DMS153 treated with DMSO at 0.1 percent for 48 hours (cell line): Measurements from ENCODE around the gene SPDYE2B.
"Not testable (repeated sequence)": the region's sequence is repeated elsewhere in the genome, so short reads cannot be mapped to it uniquely, and the experiment has no call there.

Experiments used
- DNase-seq: peaks from one replicate; lab custom pipeline; 2025; ENCODE audit not compliant: unreplicated experiment; lab: John Stamatoyannopoulos, UW

The SPDYE2B gene

GRCh38 chr7:102649924-102650323, at the start of gene SPDYE2B:
Gene SPDYE2B, plus strand, starts transcription at chr7:102650319. Its CDS starts 2,030 bp downstream, at chr7:102652349.
- DNase-seq = not testable (repeated sequence)

DNA sequence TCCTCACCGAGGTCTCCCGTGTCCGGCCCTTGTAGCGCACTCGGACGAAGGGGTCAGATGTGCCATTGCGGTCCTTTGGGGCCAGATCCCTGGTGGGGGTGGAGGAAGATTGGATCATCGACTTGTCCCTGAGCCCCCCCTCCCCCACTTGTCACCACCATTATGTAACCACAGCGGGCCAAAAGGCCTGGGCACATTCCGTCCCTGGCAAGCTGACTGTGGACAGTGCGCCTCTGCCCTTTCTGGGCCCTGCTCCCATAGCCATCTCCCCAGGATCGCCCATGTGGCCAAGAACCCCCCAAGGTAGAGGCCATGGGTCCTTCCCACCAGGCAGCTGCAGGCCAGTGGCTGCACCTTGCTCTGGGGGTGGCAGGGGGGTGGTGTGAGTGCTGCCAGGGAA, 47.8 kb upstream of the SPDYE2B start:
- not testable (repeated sequence) for DNase-seq

DNA sequence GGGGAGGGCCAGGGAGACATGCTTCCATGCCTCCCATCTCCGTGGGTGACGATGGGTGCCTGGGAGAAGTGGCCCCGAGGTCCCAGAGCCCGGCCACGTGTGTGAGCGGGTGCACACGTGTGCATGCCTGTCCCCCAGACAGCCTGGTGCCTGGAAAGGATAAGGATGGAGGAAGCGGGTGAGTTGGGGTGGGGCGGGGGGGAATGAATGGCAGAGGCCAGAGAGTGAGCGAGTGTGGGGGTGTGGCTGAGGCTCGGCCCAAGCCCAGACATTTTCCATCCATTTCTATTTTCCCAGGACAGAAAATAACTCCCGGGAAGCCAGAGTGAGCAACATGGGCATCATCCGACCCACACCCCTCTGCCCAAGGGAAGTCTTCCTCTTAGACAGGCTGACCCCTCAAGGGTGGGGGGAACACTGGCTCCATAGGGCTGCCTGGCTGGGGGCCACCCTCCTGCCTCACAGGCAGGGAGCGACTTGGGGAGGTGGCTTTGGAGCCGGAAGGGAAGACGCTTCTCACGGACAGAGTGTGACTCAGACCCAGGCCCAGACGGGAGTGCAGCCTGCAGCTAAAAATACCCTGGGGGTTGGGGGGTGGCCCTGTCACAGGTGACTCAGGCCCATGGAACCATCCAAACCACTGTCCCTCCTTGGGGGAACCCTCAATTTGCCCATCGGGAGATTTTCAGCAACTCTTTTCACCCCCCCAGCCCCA, 45.5 kb upstream of the SPDYE2B start:
- not testable (repeated sequence) for DNase-seq

DNA sequence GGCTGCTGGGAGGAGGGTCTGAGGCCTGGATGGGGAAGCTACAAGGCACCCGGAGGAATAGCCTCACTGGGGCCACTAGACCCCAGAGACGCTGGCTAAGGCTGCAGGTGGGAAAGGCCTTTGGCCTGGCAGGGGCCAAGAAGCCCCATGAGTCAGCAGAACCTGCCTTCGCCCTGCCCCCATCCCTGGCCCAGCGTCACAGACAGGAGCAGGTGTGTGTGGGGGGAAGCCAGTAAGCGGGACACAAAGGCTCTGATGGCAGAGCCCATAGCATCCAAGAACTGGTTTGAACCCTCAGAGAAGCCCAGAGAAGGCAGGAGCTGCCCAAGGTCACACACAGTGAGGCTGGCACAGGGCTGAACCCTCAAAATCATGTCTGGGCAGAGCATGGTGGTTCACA, 43.3 kb upstream of the SPDYE2B start:
- not testable (repeated sequence) for DNase-seq

DNA sequence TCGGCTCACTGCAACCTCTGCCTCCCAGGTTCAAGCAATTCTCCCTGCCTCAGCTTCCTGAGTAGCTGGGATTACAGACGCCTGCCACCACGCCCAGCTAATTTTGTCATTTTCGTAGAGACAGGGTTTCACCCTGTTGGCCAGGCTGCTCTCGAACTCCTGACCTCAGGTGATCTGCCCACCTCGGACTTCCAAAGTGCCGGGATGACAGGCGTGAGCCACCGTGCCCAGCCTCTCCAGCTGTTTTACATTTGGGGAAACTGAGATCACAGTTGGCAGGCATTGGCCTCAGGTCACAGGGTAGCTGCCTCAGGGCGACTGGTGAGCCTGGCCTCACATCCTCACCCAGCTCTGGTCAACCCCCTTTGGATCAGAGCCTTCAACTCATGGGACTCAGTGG, 40.4 kb upstream of the SPDYE2B start:
- DNase-seq = not testable (repeated sequence)

DNA sequence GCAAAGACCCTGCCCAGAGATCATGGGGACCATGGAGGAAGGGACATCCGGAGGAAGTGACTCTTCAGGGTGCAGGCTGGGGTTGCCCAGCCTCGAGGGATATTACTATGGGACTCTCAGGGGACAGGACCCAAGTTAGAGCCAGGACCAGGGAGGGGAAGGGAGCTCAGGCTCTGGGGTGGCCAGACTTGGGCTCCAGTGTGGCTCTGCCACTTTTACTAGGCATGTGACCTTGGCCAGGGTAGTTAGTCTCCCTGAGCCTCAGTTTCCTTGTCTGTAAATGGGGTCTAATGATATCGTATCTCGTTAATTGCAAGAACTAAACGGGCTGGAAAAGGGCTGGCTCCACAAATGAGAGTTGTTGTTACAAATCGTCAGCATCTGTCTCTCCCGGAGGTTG, 39.7 kb upstream of the SPDYE2B start:
- DNase-seq = not testable (repeated sequence)

DNA sequence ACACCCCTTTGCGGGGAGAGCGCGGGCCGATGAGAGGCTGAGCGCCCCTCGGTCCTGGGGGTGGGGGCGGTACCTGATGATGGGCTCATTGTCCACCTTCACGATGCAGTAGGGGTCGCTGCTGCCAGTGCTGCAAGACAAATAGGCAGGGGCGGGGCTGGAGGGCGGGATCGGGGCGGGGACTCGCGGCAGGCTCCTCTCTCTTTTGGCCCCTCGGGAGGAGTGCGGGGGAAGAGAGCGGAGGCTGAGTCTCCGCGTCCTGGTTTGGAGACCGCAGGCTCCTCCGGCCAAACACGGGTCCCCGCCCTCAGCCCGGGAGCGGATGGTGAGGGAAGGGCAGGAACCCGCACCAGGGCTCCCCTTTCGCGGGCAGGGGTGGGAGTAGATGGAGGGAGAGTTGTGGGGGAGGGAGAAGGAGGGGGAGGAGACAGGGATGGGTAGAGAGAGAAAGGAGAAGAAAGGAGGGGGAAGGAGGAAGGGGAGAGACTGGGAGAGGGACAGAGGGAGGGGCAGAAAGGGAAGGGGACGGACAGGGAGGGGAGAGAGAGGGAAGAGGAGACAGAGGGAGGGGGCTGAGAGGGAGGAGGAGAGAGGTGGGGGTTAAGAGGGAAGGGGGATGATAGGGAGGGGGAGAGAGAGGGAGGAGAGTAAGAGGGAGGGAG, 39.0 kb upstream of the SPDYE2B start:
- not testable (repeated sequence) for DNase-seq

DNA sequence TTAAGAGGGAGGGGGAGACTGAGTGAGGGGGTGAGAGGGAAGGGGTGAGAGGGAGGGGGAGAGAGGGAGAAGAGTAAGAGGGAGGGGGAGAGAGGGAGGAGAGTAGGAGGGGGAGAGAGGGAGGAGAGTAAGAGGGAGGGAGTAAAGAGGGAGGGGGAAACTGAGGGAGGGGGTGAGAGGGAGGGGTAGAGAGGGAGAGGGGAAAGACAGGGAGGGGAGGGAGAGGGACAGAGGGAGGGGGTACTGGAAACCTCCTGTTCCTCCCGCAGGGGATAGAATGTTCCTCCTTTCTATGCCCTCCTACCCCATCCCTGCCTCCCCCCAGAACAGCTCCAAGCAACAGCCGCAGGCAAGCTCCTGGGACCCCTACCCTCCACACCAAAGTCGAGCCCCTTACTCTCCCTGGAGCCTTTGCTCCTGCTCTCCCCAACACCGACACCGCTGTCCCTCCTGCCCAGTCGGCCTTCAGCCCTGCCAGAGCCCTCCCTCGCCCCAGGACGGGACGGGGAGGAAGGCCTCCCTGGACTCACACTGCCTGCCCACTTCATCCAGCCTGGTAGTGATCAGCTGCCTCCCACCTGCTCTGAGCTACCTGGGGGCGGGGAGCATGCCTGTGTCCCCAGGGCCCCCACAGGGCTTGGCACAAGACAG, 38.3 kb upstream of the SPDYE2B start:
- DNase-seq = not testable (repeated sequence)

GRCh38 chr7:102613575-102614345, 36.4 kb upstream of the SPDYE2B start:
- not testable (repeated sequence) for DNase-seq

GRCh38 chr7:102614346-102614697, 35.8 kb upstream of the SPDYE2B start:
- DNase-seq = not testable (repeated sequence)

- DNase-seq = not testable (repeated sequence)
Observed at GRCh38 chr7:102614873-102615272, 35.2 kb upstream of the SPDYE2B start.

DNA sequence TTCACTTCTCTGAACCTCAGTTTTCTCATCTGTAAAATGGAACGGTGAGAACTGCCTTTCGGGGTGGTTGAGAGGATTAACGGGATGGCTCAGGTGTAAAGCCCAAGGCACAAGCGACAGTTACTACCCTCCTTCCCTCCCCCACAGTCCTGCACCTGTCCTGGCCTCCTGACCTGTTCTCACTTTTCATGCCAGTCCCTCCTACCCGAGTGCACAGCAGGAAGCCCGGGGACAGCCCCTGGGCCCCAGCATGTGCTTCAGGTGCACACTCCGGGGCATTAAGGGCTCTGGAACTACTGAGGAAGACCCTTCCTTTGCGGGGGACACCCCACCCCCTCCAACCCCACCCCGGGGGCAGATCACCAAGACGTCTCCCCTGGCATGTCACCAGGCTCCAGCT, 34.2 kb upstream of the SPDYE2B start:
- DNase-seq = not testable (repeated sequence)

DNA sequence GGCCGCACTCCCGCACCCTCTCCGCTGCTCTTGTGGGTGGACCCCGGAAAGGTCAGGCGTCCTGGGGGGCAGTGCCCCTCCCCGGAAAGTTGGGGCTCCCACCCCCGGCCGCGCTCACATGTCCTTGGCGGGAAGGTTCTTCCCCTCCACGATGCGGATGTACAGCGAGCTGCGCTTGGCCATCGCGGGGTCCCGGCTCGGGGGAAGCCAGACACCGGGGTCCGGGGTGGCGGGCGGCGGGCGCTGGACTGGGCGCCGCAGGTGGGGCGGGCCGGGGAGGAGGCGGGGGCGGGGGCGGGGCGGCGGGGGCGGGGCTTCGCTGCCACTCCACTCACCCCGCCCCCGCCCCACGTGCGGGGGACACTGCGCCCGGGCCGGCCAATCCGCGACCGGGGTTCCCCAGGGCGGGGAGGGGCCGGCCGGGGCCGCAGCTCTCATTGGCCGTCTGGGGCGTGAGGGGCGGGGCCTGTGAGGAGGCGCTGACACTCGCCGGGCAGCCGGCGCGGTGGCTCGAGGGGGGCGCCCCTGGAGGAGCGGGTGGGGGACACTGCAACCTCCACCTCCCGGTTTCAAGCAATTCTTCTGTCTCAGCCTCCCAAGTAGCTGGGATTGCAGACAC, 33.5 kb upstream of the SPDYE2B start, which contains the start of gene RASA4:
TSS of gene RASA4 (minus strand) at position 250 of the 619 bp plus-strand sequence. CDS start at position 183, 67 bp downstream.
- not testable (repeated sequence) for DNase-seq

DNA sequence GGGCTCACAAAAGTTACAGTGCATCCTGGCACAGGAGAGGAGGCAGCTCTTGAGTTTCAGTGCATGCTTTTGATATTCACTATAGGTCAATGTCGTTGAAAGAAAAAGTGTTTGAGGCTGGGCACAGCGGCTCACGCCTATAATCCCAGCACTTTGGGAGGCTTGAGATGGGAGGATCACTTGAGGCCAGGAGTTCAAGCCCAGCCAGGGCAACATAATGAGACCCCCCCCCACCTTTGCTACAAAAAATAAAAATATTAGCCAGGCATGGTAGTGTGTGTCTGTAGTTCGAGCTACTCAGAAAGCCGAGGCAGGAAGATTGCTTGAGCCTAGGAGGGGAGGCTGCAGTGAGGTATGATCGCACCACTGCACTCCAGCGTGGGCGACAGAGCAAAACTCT, 32.0 kb upstream of the SPDYE2B start:
- not testable (repeated sequence) for DNase-seq

DNA sequence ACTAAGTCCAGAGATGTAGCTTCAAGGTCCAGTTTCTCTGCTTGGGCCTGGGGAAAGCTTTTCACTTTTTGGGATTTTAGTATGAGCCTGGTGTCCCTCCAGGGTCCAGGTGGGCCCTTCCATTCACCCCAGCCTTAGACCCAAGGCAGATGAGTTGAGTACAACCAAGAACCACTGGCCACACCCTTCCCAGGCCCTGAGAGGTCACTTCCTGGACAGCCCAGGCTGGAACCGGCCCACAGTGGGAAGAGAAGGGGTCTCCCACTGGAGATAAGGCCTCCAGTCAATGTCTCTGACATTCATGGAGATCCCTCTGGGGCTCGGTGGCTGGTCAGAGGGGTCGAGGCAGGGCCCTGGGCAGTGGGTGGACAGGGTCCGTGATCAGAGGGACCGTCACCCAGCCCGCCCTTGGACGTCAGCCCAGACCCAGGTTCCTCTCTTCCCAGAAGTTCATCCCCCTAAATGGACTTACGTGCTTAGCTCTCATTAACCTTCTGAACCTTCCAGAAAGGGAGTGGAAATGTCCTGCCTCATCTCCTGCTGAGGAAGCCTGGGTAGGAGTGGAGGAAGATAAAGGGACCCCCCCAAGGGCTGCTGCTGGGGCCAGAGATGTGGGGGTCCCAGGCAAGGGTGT, 22.7 kb upstream of the SPDYE2B start:
- not testable (repeated sequence) for DNase-seq

DNA sequence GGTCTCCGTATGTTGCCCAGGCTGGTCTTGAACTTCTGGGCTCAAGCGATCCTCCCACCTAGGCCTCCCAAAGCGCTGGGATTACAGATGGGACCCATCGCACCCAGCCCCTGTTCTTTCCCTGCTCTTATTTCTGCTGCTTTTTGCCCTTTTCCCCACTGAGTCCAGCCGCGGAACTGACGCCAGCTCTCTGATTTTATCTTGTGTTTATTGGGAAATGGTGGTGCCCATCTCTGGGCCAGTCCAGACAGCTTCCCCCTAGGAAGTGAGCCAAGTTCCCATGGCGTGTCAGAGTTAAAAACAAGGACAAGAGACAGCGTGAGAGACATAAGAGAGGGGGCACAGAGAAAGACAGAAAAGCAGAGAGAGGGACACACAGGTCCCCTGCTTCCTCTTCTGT, 19.5 kb upstream of the SPDYE2B start:
- DNase-seq = not testable (repeated sequence)

DNA sequence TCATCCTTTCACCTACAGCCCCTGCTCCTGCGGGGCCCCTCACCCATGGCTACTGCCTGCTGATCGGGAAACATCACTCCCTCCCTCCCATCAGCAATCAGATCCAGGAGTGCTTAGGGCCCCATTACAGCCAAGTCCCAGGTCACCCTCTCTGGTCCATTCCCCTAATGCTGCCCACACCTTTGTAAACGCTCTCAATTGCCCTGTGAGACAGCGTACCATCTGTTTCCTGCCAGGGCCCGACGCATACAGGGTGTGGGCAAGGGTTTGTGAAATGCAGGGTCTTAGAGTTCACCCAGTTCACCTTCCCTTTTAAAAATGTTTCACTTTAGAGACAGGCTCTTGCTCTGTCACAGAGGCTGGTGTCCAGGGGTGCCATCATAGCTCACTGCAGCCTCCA, 15.8 kb upstream of the SPDYE2B start:
- not testable (repeated sequence) for DNase-seq

DNA sequence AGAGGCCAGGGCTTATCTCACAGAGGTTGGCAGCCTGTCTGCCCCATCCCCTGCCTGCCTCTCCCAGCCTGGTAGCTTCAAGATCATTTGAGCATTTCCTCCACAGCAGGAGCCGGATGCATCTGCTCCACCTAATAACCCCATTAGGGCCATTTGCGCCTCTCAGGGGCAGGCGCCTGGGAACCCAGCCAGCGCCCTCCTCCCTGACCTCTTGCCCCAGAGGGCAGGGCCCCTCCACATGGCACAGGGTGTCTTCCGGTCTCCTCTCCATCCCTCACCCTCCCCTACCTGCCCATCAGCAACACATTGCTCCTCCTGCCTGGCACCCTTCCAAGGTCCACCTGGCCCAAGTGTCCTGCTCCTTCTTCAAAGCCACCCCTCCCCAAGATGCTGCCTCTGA, 14.8 kb upstream of the SPDYE2B start:
- DNase-seq = not testable (repeated sequence)

DNA sequence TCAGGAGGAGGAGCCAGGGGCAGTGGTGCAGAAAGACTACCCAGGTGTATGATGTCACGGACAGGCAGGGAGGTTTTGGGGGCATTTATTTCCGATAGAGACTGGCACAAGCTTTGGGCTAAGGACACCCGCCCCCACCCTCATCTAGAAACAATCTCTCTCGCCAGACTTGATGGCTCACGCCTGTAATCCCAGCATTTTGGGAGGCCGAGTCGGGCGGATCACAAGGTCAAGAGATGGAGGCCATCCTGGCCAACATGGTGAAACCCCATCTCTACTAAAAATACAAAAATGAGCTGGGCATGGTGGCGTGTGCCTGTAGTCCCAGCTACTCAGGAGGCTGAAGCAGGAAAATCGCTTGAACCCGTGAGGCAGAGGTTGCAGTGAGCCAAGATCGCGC, 13.2 kb upstream of the SPDYE2B start:
- not testable (repeated sequence) for DNase-seq

GRCh38 chr7:102638848-102639247, 11.3 kb upstream of the SPDYE2B start:
- DNase-seq = not testable (repeated sequence)
